Choroid plexus epithelial cell (primary cell): Measurements from ENCODE around the gene U2AF2.

Source experiments
- DNase-seq: peaks from one replicate; pipeline ENCODE4 v3.0.0-alpha.2; 2010; ENCODE audit warnings: low read depth
- H3K4me3 ChIP-seq: 2 replicates; pipeline ENCODE4 v1.5.1; 2011; ENCODE audit warnings: low read depth, mild to moderate bottlenecking, control low read depth, low read length, moderate library complexity
- CTCF ChIP-seq: conservative IDR thresholded peaks from 2 replicates; pipeline ENCODE4 v1.5.1; 2011; ENCODE audit warnings: low read depth, mild to moderate bottlenecking, control low read depth, inconsistent platforms, low read length, moderate library complexity

U2AF2 gene

GRCh38 chr19:55691561-55692481, 37.0 kb downstream of the U2AF2 start:
- no peak for DNase-seq
- TF ChIP-seq CTCF, result no peak
- H3K4me3 ChIP-seq, result no peak overlapping the region

GRCh38 chr19:55692681-55693081, 37.8 kb downstream of the U2AF2 start:
- TF ChIP-seq CTCF, result no peak
- H3K4me3 ChIP-seq, result no peak overlapping the region
- no peak for DNase-seq

- DNase-seq, result no peak
- no peak for TF ChIP-seq CTCF
- H3K4me3 ChIP-seq, result no peak overlapping the region
Observed at GRCh38 chr19:55693336-55693974, 38.6 kb downstream of the U2AF2 start.

GRCh38 chr19:55694241-55694655, 39.4 kb downstream of the U2AF2 start:
- DNase-seq, result no peak
- H3K4me3 ChIP-seq, result no peak overlapping the region
- no peak for TF ChIP-seq CTCF

GRCh38 chr19:55694656-55695491, 40.0 kb downstream of the U2AF2 start:
- DNase-seq, result no peak
- no peak for TF ChIP-seq CTCF
- no peak overlapping the region for H3K4me3 ChIP-seq

GRCh38 chr19:55695511-55696290, 40.9 kb downstream of the U2AF2 start:
- TF ChIP-seq CTCF, result no peak
- H3K4me3 ChIP-seq, result no peak overlapping the region
- no peak for DNase-seq
